GM12872 (cell line): ENCODE measurements around the gene DNMT3A.

ENCODE experiments used
- CTCF ChIP-seq: IDR thresholded peaks from 3 replicates; pipeline ENCODE4 v1.5.1; 2011; ENCODE audit warnings: low read depth, mild to moderate bottlenecking, low read length, moderate library complexity; ENCODE audit not compliant: insufficient read depth

Gene DNMT3A

GRCh38 chr2:25241452-25241851, 100.3 kb downstream of the DNMT3A start:
- TF ChIP-seq CTCF, result no peak

- TF ChIP-seq CTCF, result no peak
Observed at GRCh38 chr2:25240636-25241035, 101.1 kb downstream of the DNMT3A start.

- TF ChIP-seq CTCF, result no peak
Observed at GRCh38 chr2:25238920-25239319, 102.8 kb downstream of the DNMT3A start.

GRCh38 chr2:25237764-25238163, 104.0 kb downstream of the DNMT3A start:
- TF ChIP-seq CTCF, result no peak

GRCh38 chr2:25236736-25237135, 105.0 kb downstream of the DNMT3A start:
- no peak for TF ChIP-seq CTCF

GRCh38 chr2:25234738-25235137, 107.0 kb downstream of the DNMT3A start:
- no peak for TF ChIP-seq CTCF

GRCh38 chr2:25233916-25234605, 107.7 kb downstream of the DNMT3A start:
- TF ChIP-seq CTCF, result no peak
